Cardiac muscle cell (in vitro differentiated cells and primary cell): ENCODE results near the gene FOXJ3. TPM values are rescaled to one million over a fixed set of nuclear protein-coding genes. Genes with fewer than 3 reads are reported as not detected.

Experiments
- DNase-seq, 2 donors: peaks; one replicate each; pipeline versions ENCODE4 v3.0.0 to v3.0.0-alpha.2; 2010 to 2017; ENCODE audit warnings: low read depth in 1 of 2, low spot score in 1 of 2
- H3K27ac ChIP-seq: fragments of 200-600 bp; sonication (generic); 2 replicates; pipeline ENCODE4 v1.5.1; 2016
- H3K27me3 ChIP-seq: fragments of 200-600 bp; sonication (generic); 2 replicates; pipeline ENCODE4 v1.6.0; 2016; ENCODE audit warnings: control low read depth
- H3K36me3 ChIP-seq: fragments of 200-600 bp; sonication (generic); 2 replicates; pipeline ENCODE4 v1.5.1; 2016; ENCODE audit warnings: control low read depth
- H3K4me1 ChIP-seq: fragments of 200-600 bp; sonication (generic); 2 replicates; pipeline ENCODE4 v1.8.1; 2017; ENCODE audit warnings: low read depth, mild to moderate bottlenecking, mixed run types
- H3K4me3 ChIP-seq: fragments of 200-600 bp; sonication (generic); 2 replicates; pipeline ENCODE4 v1.5.1; 2016; ENCODE audit warnings: mild to moderate bottlenecking
- H3K9me3 ChIP-seq: fragments of 200-600 bp; sonication (generic); 2 replicates; pipeline ENCODE4 v1.5.1; 2017; ENCODE audit warnings: low read depth, mild to moderate bottlenecking, control low read depth
- CTCF ChIP-seq: IDR thresholded peaks from 2 replicates; pipeline ENCODE4 v1.5.1; 2012; ENCODE audit warnings: low read depth, mild to moderate bottlenecking, low read length
- polyA plus RNA-seq: library from polyadenylated mRNA; unstranded; fragments of >200 nt; fragmentation: Nextera tagmentation; extraction: Ambion mirVana; gene quantifications from 2 replicates; pipeline ENCODE4 v1.2.1, GENCODE V29; 2016
- total RNA-seq: library from RNA; depleted of rRNA; stranded (reverse); fragments of >200 nt; gene quantifications from 2 replicates; pipeline ENCODE4 v1.2.3, GENCODE V29; 2016

The FOXJ3 gene
- total and polyA plus RNA-seq, 2 experiments from 2014 or later: 25.4 to 54.1 TPM

- DNase-seq: no peak
These were observed 17.7 kb downstream of the FOXJ3 start for GRCh38 chr1:42317308-42317707.

DNA sequence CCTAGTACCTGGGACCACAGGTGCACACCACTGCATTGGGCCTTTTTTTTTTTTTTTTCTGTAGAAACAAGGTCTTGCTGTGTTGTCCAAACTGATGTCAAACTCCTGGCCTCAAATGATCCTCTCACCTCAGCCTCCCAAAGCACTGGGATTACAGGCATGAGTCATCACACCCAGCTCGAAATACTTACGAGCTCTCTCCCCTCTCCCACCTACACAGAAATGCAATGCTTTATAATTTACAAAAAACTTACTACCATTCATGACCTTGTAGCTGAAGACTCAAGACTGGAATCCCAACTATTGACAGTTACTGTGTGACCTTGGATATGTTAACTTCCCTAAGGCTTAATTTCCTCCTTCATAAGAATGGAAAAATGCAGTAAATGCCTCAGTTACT is 18.7 kb downstream of the FOXJ3 start:
- TF ChIP-seq CTCF: no peak
- Histone ChIP-seq H3K9me3 (no peaks in the 10 kb centered on the region), H3K27me3 (no peaks in the 10 kb centered on the region), H3K36me3 (no peaks in the 10 kb centered on the region), H3K27ac (no peak overlapping the region), H3K4me1 (peaks cover 23% of the 10 kb centered on the region), H3K4me3 (no peak overlapping the region)
- no peak for DNase-seq

More at GRCh38 chr1:42317308-42317707, 17.7 kb downstream of the FOXJ3 start:
- Histone ChIP-seq H3K36me3 (no peaks in the 10 kb centered on the region), H3K27me3 (no peaks in the 10 kb centered on the region), H3K27ac (no peak overlapping the region), H3K9me3 (no peaks in the 10 kb centered on the region), H3K4me3 (no peak overlapping the region), H3K4me1 (peaks cover 28% of the 10 kb centered on the region)
- no peak for TF ChIP-seq CTCF

GRCh38 chr1:42315500-42315899 is 19.5 kb downstream of the FOXJ3 start:
- no peak for TF ChIP-seq CTCF
- Histone ChIP-seq H3K4me1 (peaks cover 15% of the 10 kb centered on the region), H3K27me3 (no peaks in the 10 kb centered on the region), H3K4me3 (no peak overlapping the region), H3K9me3 (no peaks in the 10 kb centered on the region), H3K36me3 (no peaks in the 10 kb centered on the region), H3K27ac (peak overlapping the region; percentile 12)
- no peak for DNase-seq

DNA sequence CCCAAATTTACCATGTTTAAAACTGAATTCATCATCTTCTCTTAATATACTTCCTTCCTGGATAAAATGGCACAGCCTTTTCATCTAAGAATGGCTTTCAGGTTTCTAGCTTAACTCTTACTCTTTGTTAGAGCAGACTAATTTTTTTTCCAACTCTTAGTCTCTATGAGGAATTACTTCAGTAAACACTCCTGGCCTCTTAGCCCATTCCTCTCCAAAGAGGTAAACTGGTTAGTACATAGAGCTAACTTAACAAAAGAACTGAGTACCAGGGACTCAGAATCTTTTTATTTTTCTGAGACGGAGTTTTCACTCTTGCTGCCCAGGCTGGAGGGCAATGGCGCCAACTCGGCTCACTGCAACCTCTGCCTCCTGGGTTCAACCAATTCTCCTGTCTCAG is 21.1 kb downstream of the FOXJ3 start:
- Histone ChIP-seq H3K9me3 (no peaks in the 10 kb centered on the region), H3K4me1 (no peaks in the 10 kb centered on the region), H3K4me3 (no peak overlapping the region), H3K36me3 (no peaks in the 10 kb centered on the region), H3K27ac (no peak overlapping the region), H3K27me3 (no peaks in the 10 kb centered on the region)
- DNase-seq: no peak
- TF ChIP-seq CTCF: no peak

DNA sequence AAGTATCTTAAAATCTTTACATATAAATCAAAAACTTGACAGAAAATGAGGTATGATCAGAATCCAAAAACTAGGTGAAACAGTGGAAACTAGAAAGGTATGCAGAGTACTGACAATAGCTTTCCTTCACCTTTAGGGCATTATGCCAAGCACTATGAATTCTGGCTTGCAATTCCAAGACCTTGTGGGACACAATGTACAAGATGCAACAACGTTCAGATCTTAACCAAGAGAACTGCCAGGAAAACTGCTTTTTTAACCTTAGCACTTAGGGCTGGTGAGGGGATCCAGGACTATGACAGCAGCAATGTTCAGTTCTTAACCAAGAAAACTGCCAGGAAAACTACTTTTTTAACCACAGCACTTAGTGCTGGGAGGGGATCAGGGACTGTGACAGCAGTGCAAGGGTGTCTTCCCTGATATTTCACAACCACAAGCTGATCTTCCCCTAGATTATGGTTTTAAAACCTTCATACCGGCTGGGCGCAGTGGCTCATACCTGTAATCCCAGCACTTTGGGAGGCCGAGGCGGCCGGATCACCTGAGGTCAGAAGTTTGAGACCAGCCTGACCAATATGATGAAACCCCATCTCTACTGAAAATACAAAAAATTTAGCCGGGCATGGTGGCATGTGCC is 22.3 kb downstream of the FOXJ3 start:
- DNase-seq: no peak
- no peaks in the 10 kb centered on the region for H3K36me3 ChIP-seq
- TF ChIP-seq CTCF: no peak
- H3K4me3 ChIP-seq: no peak overlapping the region
- H3K9me3 ChIP-seq: no peaks in the 10 kb centered on the region
- no peak overlapping the region for H3K27ac ChIP-seq
- no peaks in the 10 kb centered on the region for H3K27me3 ChIP-seq
- no peaks in the 10 kb centered on the region for H3K4me1 ChIP-seq
